ENCODE data around the gene CGNL1.

CGNL1 gene

DNA sequence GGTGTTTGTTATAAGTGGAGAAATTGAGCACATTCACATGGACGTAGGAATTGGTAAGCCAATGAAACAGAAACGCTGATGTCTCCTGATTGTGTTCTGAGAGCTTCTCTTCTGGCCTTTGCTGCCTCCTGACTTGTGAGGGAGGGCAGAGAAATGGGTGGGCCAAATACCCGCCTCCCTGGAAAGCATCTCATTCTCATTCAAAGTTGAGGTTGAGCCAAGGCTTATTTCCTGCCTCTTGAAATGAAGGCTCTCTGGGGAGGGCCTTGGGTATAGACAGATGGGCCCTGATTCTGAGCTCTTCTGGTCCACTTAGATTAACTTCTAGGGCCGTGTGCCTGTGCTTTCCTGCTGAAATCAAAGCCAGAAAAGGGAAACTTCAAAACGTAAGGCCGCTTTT is 158.0 kb downstream of the CGNL1 start:
- Histone ChIP-seq H3K4me1 (ENCODE audit: control insufficient read depth, insufficient read depth, low read length) (peaks cover 16% of the 10 kb centered on the region), H3K27me3 (ENCODE audit: control insufficient read depth, insufficient read depth, low read length) (peaks cover 15% of the 10 kb centered on the region), H3K9ac (ENCODE audit: low read depth, low read length) (no peak overlapping the region), H3K4me3 (ENCODE audit: low read length) (no peak overlapping the region), H3K4me2 (ENCODE audit: low read length) (no peak overlapping the region), H3K9me3 (replicated peaks; ENCODE audit: low read length) (no peaks in the 10 kb centered on the region), H3K36me3 (ENCODE audit: insufficient read depth, low read length) (no peaks in the 10 kb centered on the region)

DNA sequence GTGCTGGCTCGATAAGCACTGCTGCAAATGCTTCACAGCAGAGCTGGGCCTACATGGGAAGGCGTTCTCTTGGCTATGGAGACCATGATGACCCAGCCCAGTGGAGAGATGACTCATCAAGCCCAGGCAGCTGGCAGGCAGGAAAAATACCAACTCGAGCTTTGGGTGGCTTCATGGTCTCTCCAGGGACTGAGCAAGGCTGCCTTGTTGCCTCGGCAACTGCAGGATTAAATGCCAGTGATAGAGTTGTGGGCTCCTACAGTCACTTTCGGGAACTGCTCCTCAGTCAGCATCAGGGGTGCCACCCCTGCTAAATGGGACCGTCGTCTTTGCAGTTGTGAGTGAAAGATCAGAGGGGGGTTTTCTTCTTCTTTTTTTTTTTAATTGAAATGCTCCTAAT is 160.8 kb downstream of the CGNL1 start:
- Histone ChIP-seq H3K4me3 (ENCODE audit: low read length) (no peak overlapping the region), H3K36me3 (ENCODE audit: insufficient read depth, low read length) (no peaks in the 10 kb centered on the region), H3K9me3 (replicated peaks; ENCODE audit: low read length) (no peaks in the 10 kb centered on the region), H3K4me1 (ENCODE audit: control insufficient read depth, insufficient read depth, low read length) (peaks cover 16% of the 10 kb centered on the region), H3K4me2 (ENCODE audit: low read length) (peak overlapping the region; percentile 23), H3K9ac (ENCODE audit: low read depth, low read length) (no peak overlapping the region), H3K27me3 (ENCODE audit: control insufficient read depth, insufficient read depth, low read length) (peaks cover 10% of the 10 kb centered on the region)

DNA sequence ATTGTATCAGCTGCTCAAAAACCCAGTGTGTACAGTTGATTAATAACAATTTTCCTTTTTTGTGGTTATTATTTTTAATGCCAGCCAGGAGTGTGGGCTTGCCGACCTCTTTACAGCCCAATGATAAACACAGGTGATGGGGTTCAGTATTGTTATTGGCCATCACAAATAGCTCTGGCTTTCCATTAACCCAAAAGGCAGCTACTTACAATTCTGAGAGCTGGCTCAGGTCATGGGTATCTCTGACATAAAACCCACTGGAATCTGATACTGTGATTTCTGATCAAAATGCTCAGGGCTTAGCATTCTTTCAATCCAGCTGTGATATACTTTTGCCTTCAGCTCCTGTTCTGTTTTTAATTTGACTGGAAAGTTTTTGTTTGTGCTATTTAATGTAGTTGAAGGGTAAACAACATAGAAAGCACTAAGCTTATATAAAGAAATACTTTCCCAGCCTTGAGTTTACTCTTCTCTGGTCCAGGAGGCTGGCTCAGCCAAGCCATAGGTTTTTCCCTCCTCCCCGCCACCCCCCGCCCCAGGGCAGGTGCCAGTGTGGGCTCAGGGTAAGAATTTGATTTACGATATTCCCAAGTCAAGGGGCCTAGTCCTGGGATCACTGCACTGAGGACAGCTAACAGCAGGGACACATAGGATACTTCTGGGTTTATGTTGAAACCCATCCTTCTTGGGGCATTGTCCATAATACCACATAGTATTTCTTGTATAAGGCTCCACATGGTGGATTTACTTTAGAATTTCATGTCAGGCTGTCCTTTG is 161.4 kb downstream of the CGNL1 start:
- Histone ChIP-seq H3K36me3 (ENCODE audit: insufficient read depth, low read length) (no peaks in the 10 kb centered on the region), H3K9me3 (replicated peaks; ENCODE audit: low read length) (no peaks in the 10 kb centered on the region), H3K9ac (ENCODE audit: low read depth, low read length) (no peak overlapping the region), H3K4me2 (ENCODE audit: low read length) (peak overlapping the region; percentile 23), H3K4me1 (ENCODE audit: control insufficient read depth, insufficient read depth, low read length) (peaks cover 16% of the 10 kb centered on the region), H3K4me3 (ENCODE audit: low read length) (no peak overlapping the region), H3K27me3 (ENCODE audit: control insufficient read depth, insufficient read depth, low read length) (peaks cover 7% of the 10 kb centered on the region)

DNA sequence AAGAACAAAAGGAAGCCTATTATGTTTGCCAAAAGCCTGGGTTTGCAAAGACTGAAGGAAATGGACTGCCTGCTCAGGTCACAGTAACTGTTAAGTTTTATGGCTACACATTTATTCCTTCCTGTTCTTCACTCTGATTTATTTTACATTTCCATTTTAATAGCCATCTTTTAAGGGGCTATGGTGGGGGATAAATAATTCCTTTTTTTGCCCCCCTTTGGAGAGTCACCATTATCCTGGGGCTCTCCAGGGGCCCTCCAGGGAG is 161.9 kb downstream of the CGNL1 start:
- H3K27me3 ChIP-seq (ENCODE audit: control insufficient read depth, insufficient read depth, low read length) = peaks cover 8% of the 10 kb centered on the region
- no peak overlapping the region for H3K9ac ChIP-seq (ENCODE audit: low read depth, low read length)
- no peak overlapping the region for H3K4me2 ChIP-seq (ENCODE audit: low read length)
- no peaks in the 10 kb centered on the region for H3K9me3 ChIP-seq (replicated peaks; ENCODE audit: low read length)
- H3K36me3 ChIP-seq (ENCODE audit: insufficient read depth, low read length) = no peaks in the 10 kb centered on the region
- peaks cover 16% of the 10 kb centered on the region for H3K4me1 ChIP-seq (ENCODE audit: control insufficient read depth, insufficient read depth, low read length)
- H3K4me3 ChIP-seq (ENCODE audit: low read length) = no peak overlapping the region

DNA sequence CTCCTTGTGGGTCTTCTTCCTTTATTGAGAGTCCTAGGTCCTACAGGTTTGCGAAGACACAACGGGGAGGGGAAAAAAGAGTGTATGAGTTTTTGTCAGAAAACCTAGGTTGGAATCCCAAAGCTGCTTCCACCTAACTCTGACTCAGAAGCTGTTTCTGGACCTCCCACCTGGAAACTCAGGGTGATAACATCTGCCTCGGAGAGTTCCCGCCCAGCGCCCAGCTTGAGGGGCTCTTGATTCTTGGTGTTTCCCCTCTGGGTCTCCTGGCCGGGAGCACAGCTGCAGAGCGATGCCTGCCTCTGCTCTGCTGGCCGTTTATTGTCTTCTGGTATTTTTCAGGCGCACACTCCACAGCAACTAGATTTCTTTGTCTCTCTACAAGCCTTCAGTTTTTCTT is 162.5 kb downstream of the CGNL1 start:
- peaks cover 13% of the 10 kb centered on the region for H3K27me3 ChIP-seq (ENCODE audit: control insufficient read depth, insufficient read depth, low read length)
- H3K4me3 ChIP-seq (ENCODE audit: low read length) = no peak overlapping the region
- peaks cover 16% of the 10 kb centered on the region for H3K4me1 ChIP-seq (ENCODE audit: control insufficient read depth, insufficient read depth, low read length)
- no peaks in the 10 kb centered on the region for H3K9me3 ChIP-seq (replicated peaks; ENCODE audit: low read length)
- H3K36me3 ChIP-seq (ENCODE audit: insufficient read depth, low read length) = no peaks in the 10 kb centered on the region
- H3K4me2 ChIP-seq (ENCODE audit: low read length) = no peak overlapping the region
- no peak overlapping the region for H3K9ac ChIP-seq (ENCODE audit: low read depth, low read length)

DNA sequence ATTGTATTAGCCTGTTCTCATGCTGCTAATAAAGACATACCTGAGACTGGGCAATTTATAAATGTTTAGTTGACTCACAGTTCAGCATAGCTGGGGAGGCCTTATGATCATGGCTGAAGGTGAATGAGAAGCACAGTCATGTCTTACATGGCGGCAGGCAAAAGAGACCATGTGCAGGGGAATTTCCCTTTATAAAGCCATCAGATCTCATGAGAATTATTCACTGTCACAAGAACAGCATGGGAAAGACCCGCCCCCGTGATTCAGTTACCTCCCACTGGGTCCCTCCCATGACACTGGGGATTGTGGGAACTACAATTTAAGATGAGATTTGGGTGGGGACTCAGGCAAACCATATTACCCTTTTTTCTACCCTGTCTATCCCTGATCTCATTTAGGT is 163.9 kb downstream of the CGNL1 start:
- Histone ChIP-seq H3K4me2 (ENCODE audit: low read length) (no peak overlapping the region), H3K27me3 (ENCODE audit: control insufficient read depth, insufficient read depth, low read length) (peaks cover 18% of the 10 kb centered on the region), H3K36me3 (ENCODE audit: insufficient read depth, low read length) (no peaks in the 10 kb centered on the region), H3K4me1 (ENCODE audit: control insufficient read depth, insufficient read depth, low read length) (peaks cover 16% of the 10 kb centered on the region), H3K9me3 (replicated peaks; ENCODE audit: low read length) (no peaks in the 10 kb centered on the region), H3K9ac (ENCODE audit: low read depth, low read length) (no peak overlapping the region), H3K4me3 (ENCODE audit: low read length) (no peak overlapping the region)

DNA sequence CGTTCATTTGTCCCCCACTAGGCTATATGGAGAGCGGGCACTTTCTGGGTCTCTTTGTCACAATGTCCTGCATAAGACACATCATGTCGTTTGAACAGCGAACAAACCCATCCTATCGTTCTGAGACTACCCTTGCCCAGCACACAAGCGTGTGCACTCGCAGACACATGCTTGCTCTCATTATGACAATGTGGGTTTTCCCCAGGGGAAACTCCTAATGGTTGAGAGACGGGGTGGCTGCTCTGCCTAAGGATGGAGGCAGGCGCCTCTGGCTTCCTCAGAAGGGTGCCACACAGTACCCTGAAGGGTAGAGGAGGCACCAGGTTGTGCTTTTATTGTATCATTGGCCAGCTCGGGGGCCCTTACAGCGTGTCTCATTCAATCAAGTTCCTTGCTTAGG is 164.4 kb downstream of the CGNL1 start:
- Histone ChIP-seq H3K9ac (ENCODE audit: low read depth, low read length) (no peak overlapping the region), H3K9me3 (replicated peaks; ENCODE audit: low read length) (no peaks in the 10 kb centered on the region), H3K4me3 (ENCODE audit: low read length) (no peak overlapping the region), H3K4me2 (ENCODE audit: low read length) (no peak overlapping the region), H3K4me1 (ENCODE audit: control insufficient read depth, insufficient read depth, low read length) (peaks cover 16% of the 10 kb centered on the region), H3K27me3 (ENCODE audit: control insufficient read depth, insufficient read depth, low read length) (peaks cover 21% of the 10 kb centered on the region), H3K36me3 (ENCODE audit: insufficient read depth, low read length) (no peaks in the 10 kb centered on the region)

DNA sequence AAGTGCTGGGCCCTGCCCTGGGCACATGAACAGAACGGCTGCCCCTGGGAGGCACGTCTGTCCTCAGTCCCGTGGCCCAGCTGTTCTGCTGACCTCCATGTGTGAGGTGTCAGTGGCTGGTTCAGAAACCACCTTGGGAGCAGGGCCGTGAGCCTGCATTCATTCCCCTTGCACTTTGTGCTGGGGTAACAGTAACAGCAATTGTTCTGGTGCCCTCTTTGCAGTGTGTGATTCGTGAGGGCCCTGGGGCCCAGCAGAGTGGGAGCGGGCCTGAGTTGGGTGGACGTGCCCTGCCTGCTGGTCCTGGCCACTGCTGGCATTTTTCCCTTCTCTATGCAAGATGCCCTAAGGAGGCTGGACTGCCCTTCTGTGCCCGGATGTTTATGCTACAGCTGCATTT is 165.0 kb downstream of the CGNL1 start:
- H3K4me2 ChIP-seq (ENCODE audit: low read length) = no peak overlapping the region
- peaks cover 16% of the 10 kb centered on the region for H3K4me1 ChIP-seq (ENCODE audit: control insufficient read depth, insufficient read depth, low read length)
- H3K9me3 ChIP-seq (replicated peaks; ENCODE audit: low read length) = no peaks in the 10 kb centered on the region
- H3K36me3 ChIP-seq (ENCODE audit: insufficient read depth, low read length) = no peaks in the 10 kb centered on the region
- H3K27me3 ChIP-seq (ENCODE audit: control insufficient read depth, insufficient read depth, low read length) = peaks cover 25% of the 10 kb centered on the region
- no peak overlapping the region for H3K9ac ChIP-seq (ENCODE audit: low read depth, low read length)
- no peak overlapping the region for H3K4me3 ChIP-seq (ENCODE audit: low read length)

DNA sequence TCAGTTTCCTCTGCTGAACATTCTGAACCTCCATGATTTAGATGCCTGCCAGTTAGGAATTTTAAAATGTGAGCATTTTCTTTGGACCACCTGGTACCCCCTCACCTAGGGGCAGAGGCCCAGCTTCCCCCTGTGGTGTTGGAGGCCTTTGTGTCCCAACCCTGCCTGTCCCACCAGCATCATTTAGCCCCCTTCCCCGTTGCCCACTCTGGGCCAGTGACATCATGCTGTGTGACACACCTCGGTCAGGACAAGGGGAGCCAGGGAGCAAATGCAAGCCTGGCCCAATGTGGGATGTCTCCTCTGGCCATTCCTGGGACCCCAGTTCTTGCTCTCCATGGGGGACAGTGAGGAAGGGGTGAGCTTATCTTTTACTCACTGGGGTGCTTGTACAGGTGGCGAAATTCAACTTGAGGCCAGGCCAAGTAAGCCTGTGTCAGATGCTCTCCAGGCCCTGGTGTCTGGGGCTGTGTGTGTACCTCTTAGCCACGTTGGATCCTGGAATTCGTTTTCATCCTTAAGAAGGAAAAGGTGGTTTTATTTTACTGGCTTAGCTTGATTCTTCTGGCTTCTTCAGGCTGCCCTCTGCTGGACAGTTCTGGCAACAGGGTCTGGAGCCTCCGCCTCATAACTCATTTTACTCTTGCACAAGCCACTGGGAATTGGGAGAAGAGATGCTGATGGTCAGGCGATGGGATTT is 165.7 kb downstream of the CGNL1 start:
- no peak overlapping the region for H3K4me2 ChIP-seq (ENCODE audit: low read length)
- no peak overlapping the region for H3K4me3 ChIP-seq (ENCODE audit: low read length)
- peaks cover 12% of the 10 kb centered on the region for H3K4me1 ChIP-seq (ENCODE audit: control insufficient read depth, insufficient read depth, low read length)
- peaks cover 25% of the 10 kb centered on the region for H3K27me3 ChIP-seq (ENCODE audit: control insufficient read depth, insufficient read depth, low read length)
- no peaks in the 10 kb centered on the region for H3K36me3 ChIP-seq (ENCODE audit: insufficient read depth, low read length)
- H3K9me3 ChIP-seq (replicated peaks; ENCODE audit: low read length) = no peaks in the 10 kb centered on the region
- no peak overlapping the region for H3K9ac ChIP-seq (ENCODE audit: low read depth, low read length)

DNA sequence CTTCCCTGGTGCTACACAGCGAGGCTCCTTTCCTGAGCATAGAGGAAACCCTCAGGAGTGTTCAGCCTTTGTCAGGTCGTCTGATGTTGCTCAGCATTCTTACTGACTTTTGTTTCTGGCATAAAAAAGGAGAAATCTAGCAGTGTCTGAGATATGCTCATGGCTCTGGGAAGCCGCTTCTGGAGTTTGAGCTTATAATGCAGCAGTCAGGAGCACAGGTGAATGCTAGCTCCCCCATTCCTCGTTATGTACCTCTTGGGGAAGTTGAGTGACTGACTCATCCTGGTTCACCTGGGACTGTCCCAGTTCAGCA is 166.2 kb downstream of the CGNL1 start:
- Histone ChIP-seq H3K9ac (ENCODE audit: low read depth, low read length) (no peak overlapping the region), H3K4me2 (ENCODE audit: low read length) (no peak overlapping the region), H3K36me3 (ENCODE audit: insufficient read depth, low read length) (no peaks in the 10 kb centered on the region), H3K9me3 (replicated peaks; ENCODE audit: low read length) (no peaks in the 10 kb centered on the region), H3K4me3 (ENCODE audit: low read length) (no peak overlapping the region), H3K27me3 (ENCODE audit: control insufficient read depth, insufficient read depth, low read length) (peaks cover 25% of the 10 kb centered on the region), H3K4me1 (ENCODE audit: control insufficient read depth, insufficient read depth, low read length) (peaks cover 7% of the 10 kb centered on the region)

DNA sequence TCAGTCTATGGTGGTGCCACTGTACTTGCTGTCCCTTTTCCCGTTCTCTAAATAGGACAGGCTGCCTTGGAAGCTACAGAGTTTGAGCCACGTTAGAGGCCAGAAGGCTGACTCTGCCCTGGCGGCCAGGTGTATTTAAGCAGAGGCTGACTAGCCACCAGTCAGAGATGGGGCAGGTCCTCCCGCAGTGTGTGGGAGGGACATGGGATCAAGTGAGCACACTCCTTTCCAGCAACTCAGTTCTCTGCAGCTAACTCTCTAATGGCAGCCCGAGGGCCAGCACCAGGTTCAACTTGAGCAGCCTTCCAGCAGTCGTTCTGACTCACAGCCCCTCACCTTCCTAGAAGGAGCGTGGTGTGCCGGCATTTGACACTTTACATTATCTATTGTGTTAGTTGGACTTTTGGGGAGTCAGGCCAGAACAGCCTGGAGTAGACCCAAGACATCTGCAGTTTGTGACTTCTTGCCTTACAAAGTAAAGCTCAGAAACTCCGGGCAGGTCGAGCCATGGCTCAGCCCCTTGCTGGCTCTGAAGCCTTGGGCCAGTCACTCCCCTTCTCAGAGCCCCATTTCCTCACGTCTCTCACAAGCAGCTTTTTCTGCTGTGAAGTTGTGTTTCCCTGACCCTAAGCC is 168.7 kb downstream of the CGNL1 start:
- H3K9ac ChIP-seq (ENCODE audit: low read depth, low read length) = no peak overlapping the region
- H3K4me1 ChIP-seq (ENCODE audit: control insufficient read depth, insufficient read depth, low read length) = no peaks in the 10 kb centered on the region
- no peak overlapping the region for H3K4me2 ChIP-seq (ENCODE audit: low read length)
- no peaks in the 10 kb centered on the region for H3K36me3 ChIP-seq (ENCODE audit: insufficient read depth, low read length)
- H3K9me3 ChIP-seq (replicated peaks; ENCODE audit: low read length) = no peaks in the 10 kb centered on the region
- no peak overlapping the region for H3K4me3 ChIP-seq (ENCODE audit: low read length)
- peaks cover 25% of the 10 kb centered on the region for H3K27me3 ChIP-seq (ENCODE audit: control insufficient read depth, insufficient read depth, low read length)

DNA sequence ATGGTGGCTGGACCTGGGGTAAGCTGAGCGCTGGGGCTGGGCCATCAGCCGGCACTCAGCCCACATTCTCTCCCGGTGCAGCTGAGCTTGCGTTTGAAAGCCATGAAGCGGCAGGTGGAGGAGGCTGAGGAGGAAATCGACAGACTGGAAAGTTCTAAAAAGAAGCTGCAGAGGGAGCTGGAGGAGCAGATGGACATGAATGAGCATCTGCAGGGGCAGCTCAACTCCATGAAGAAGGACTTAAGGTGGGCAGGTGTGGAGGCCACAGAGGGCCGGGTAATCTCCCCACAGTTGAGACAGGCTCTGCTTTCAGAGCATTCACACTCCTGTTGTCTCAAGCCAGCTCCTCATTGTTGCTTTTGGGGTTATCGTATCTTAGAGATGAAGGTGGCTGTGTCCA is 169.7 kb downstream of the CGNL1 start:
- Histone ChIP-seq H3K4me1 (ENCODE audit: control insufficient read depth, insufficient read depth, low read length) (peaks cover 5% of the 10 kb centered on the region), H3K9me3 (replicated peaks; ENCODE audit: low read length) (no peaks in the 10 kb centered on the region), H3K4me2 (ENCODE audit: low read length) (no peak overlapping the region), H3K9ac (ENCODE audit: low read depth, low read length) (no peak overlapping the region), H3K4me3 (ENCODE audit: low read length) (no peak overlapping the region), H3K36me3 (ENCODE audit: insufficient read depth, low read length) (no peaks in the 10 kb centered on the region), H3K27me3 (ENCODE audit: control insufficient read depth, insufficient read depth, low read length) (peaks cover 25% of the 10 kb centered on the region)
